ENCODE results near the gene TBC1D14. TPM values are rescaled to one million over a fixed set of nuclear protein-coding genes. Genes with fewer than 3 reads are reported as not detected.

Gene TBC1D14
- total and polyA plus RNA-seq, 10 donors = 13.7 to 114 (median 68.4) TPM

GRCh38 chr4:7009564-7009963 lies 99.9 kb downstream of the TBC1D14 start:
- Histone ChIP-seq H3K4me3 (no peak overlapping the region), H3K4me1 (peaks cover 0 to 8% (median 0%) of the 10 kb centered on the region in 6 donors), H3K9me3 (no peaks in the 10 kb centered on the region), H3K27ac (no peak overlapping the region), H3K27me3 (replicated peaks in 1 of 7) (no peaks in the 10 kb centered on the region), H3K36me3 (peaks cover 4 to 100% (median 78%) of the 10 kb centered on the region in 6 donors)
- WGBS, 5 donors = 91 to 97% (median 94%) methylated on average over 4 to 5 of the region's 5 CpGs
- intact Hi-C loops (cut with DNase I; ENCODE audit: low total_unique reads) = no loop called here
- TF ChIP-seq POLR2A (IDR thresholded peaks at IDR 0.05) = no peak
- TF ChIP-seq POLR2AphosphoS5 (IDR thresholded peaks at IDR 0.05) = no peak
- no peak for TF ChIP-seq CTCF (IDR thresholded peaks at IDR 0.05 in 8 of 11, conservative IDR thresholded peaks at IDR 0.05 in 3 of 11)
- no peak for DNase-seq

- H3K4me1 ChIP-seq = peaks cover 0 to 8% (median 0%) of the 10 kb centered on the region in 6 donors
- H3K9me3 ChIP-seq = no peaks in the 10 kb centered on the region
- no peaks in the 10 kb centered on the region for H3K27me3 ChIP-seq (replicated peaks in 1 of 7)
- TF ChIP-seq POLR2AphosphoS5 (IDR thresholded peaks at IDR 0.05) (peak in 1 of 3 donors; percentile 9), POLR2A (IDR thresholded peaks at IDR 0.05) (no peak)
- H3K27ac ChIP-seq = no peak overlapping the region
- 79 to 90% (median 85%) methylated on average over 8 to 11 of the region's 11 CpGs for WGBS, 5 donors
- DNase-seq = peak; percentile 57
- intact Hi-C loops (cut with DNase I; ENCODE audit: low total_unique reads) = no loop called here
- peaks cover 0 to 100% (median 83%) of the 10 kb centered on the region in 6 donors for H3K36me3 ChIP-seq
- H3K4me3 ChIP-seq = no peak overlapping the region
These were observed 103.5 kb downstream of the TBC1D14 start for GRCh38 chr4:7013175-7013574.

GRCh38 chr4:7014815-7015214 lies 105.2 kb downstream of the TBC1D14 start:
- WGBS, 5 donors = 97 to 99% (median 97%) methylated on average over 12 of the region's 12 CpGs
- H3K9me3 ChIP-seq = no peaks in the 10 kb centered on the region

GRCh38 chr4:7015383-7016035 lies 105.9 kb downstream of the TBC1D14 start:
- DNase-seq = peak; percentile 38
- no peaks in the 10 kb centered on the region for H3K9me3 ChIP-seq
- no peaks in the 10 kb centered on the region for H3K27me3 ChIP-seq (replicated peaks in 1 of 7)
- intact Hi-C loops (cut with DNase I; ENCODE audit: low total_unique reads) = no loop called here
- H3K27ac ChIP-seq = no peak overlapping the region
- TF ChIP-seq POLR2AphosphoS5 (IDR thresholded peaks at IDR 0.05) = no peak
- no peak for TF ChIP-seq CTCF (IDR thresholded peaks at IDR 0.05 in 8 of 11, conservative IDR thresholded peaks at IDR 0.05 in 3 of 11)
- TF ChIP-seq POLR2A (IDR thresholded peaks at IDR 0.05) = no peak
- no peak overlapping the region for H3K4me3 ChIP-seq
- 83 to 95% (median 91%) methylated on average over 11 to 12 of the region's 12 CpGs for WGBS, 5 donors
- H3K4me1 ChIP-seq = peaks cover 0 to 8% (median 0%) of the 10 kb centered on the region in 6 donors
- H3K36me3 ChIP-seq = peaks cover 0 to 100% (median 73%) of the 10 kb centered on the region in 6 donors

More at GRCh38 chr4:7014815-7015214, 105.2 kb downstream of the TBC1D14 start:
- peaks cover 0 to 100% (median 78%) of the 10 kb centered on the region in 6 donors for H3K36me3 ChIP-seq
- no peak overlapping the region for H3K4me3 ChIP-seq
- no peaks in the 10 kb centered on the region for H3K27me3 ChIP-seq (replicated peaks in 1 of 7)
- H3K27ac ChIP-seq = no peak overlapping the region
- H3K4me1 ChIP-seq = peaks cover 0 to 8% (median 0%) of the 10 kb centered on the region in 6 donors
- peak; percentile 54 for DNase-seq
- TF ChIP-seq CTCF (IDR thresholded peaks at IDR 0.05 in 8 of 11, conservative IDR thresholded peaks at IDR 0.05 in 3 of 11) (no peak), POLR2A (IDR thresholded peaks at IDR 0.05) (no peak), POLR2AphosphoS5 (IDR thresholded peaks at IDR 0.05) (peak in 1 of 3 donors; percentile 44)
- intact Hi-C loops (cut with DNase I; ENCODE audit: low total_unique reads) = no loop called here

All from spleen (tissue), 11 donors.